H1 (cell line): ENCODE measurements around the gene ENAH. TPM values are rescaled to one million over a fixed set of nuclear protein-coding genes. Genes with fewer than 3 reads are reported as not detected.

ENCODE experiments used
- CTCF ChIA-PET: fragments of 300-600 bp; sonication (Branson Sonifier 250); formaldehyde crosslinking; loops from one replicate; lab custom pipeline; 2021; ENCODE audit not compliant: partially characterized antibody; lab: Charles Lee
- POLR2A ChIA-PET: fragments of 300-600 bp; sonication (Branson Sonifier 250); formaldehyde crosslinking; loops from one replicate; lab custom pipeline; 2021; ENCODE audit warnings: inconsistent platforms; ENCODE audit not compliant: partially characterized antibody; lab: Charles Lee
- DNase-seq, 2 experiments: peaks; one replicate each; pipeline versions ENCODE4 v3.0.0 to v3.0.0-alpha.2; 2010 to 2022; ENCODE audit warnings: low spot score in 2 of 2, low read depth in 1 of 2, mixed read lengths in 1 of 2
- FAIRE-seq: peaks from 2 replicates; lab custom pipeline; 2011; peaks lifted over from hg19 to GRCh38; lab: Jason Lieb, UNC
- H2AFZ ChIP-seq: 2 replicates; pipeline ENCODE4 v1.8.1; 2012; ENCODE audit warnings: low read length, inconsistent platforms
- H2AK5ac ChIP-seq: 2 replicates; pipeline ENCODE4 v1.6.1; 2013; ENCODE audit warnings: low read depth, low read length
- H2BK120ac ChIP-seq: replicated peaks from 2 replicates; pipeline ENCODE3; 2013; ENCODE audit warnings: low read depth, low read length, inconsistent platforms
- H2BK12ac ChIP-seq: 2 replicates; pipeline ENCODE4 v1.6.1; 2013; ENCODE audit warnings: low read depth, low read length
- H2BK15ac ChIP-seq: 2 replicates; pipeline ENCODE4 v1.6.1; 2013; ENCODE audit warnings: low read length
- H2BK20ac ChIP-seq: 2 replicates; pipeline ENCODE4 v1.6.1; 2013; ENCODE audit warnings: low read length
- H2BK5ac ChIP-seq: 2 replicates; pipeline ENCODE4 v1.6.1; 2013; ENCODE audit warnings: low read depth, low read length
- H3K14ac ChIP-seq: 2 replicates; pipeline ENCODE4 v1.6.1; 2013; ENCODE audit warnings: inconsistent platforms; ENCODE audit not compliant: insufficient read length
- H3K18ac ChIP-seq: 2 replicates; pipeline ENCODE4 v1.6.1; 2013; ENCODE audit warnings: low read length; ENCODE audit errors: extremely low read depth
- H3K23ac ChIP-seq: 2 replicates; pipeline ENCODE4 v1.6.1; 2013; ENCODE audit warnings: inconsistent platforms; ENCODE audit not compliant: insufficient read length
- H3K23me2 ChIP-seq: 2 replicates; pipeline ENCODE4 v1.6.1; 2013; ENCODE audit warnings: low read depth, low read length
- H3K27ac ChIP-seq: 2 replicates; pipeline ENCODE4 v1.6.1; 2011; ENCODE audit warnings: low read depth, low read length, inconsistent platforms
- H3K27me3 ChIP-seq, 4 experiments: replicated peaks in 1 of 4; 1 replicate in 1 of 4; 2 replicates in 3 of 4; pipeline versions ENCODE4 v1.6.1 to v1.8.1; 2011 to 2013; ENCODE audit warnings: low read length in 3 of 4, mild to moderate bottlenecking in 3 of 4, inconsistent platforms in 2 of 4, mixed read lengths in 2 of 4, moderate library complexity in 1 of 4; ENCODE audit not compliant: control insufficient read depth in 3 of 4, insufficient read depth in 3 of 4; ENCODE audit errors: extremely low read depth in 1 of 4
- H3K36me3 ChIP-seq, 4 experiments: 2 replicates each; pipeline versions ENCODE4 v1.6.1 to v1.8.1; 2011 to 2013; ENCODE audit warnings: mild to moderate bottlenecking in 4 of 4, low read length in 3 of 4, moderate library complexity in 2 of 4, control low read depth in 1 of 4, inconsistent platforms in 1 of 4; ENCODE audit not compliant: insufficient read depth in 4 of 4, control insufficient read depth in 2 of 4
- H3K4ac ChIP-seq: replicated peaks from 2 replicates; pipeline ENCODE3; 2013; ENCODE audit warnings: low read length, low read depth, mixed read lengths, inconsistent platforms; ENCODE audit not compliant: insufficient read length
- H3K4me1 ChIP-seq, 4 experiments: replicated peaks in 1 of 4; 1 replicate in 1 of 4; 2 replicates in 3 of 4; pipeline versions ENCODE4 v1.6.1 to v1.8.1; 2011 to 2013; ENCODE audit warnings: low read length in 3 of 4, inconsistent platforms in 2 of 4, mixed read lengths in 1 of 4; ENCODE audit not compliant: insufficient read depth in 4 of 4, control insufficient read depth in 3 of 4
- H3K4me2 ChIP-seq, 2 experiments: 2 replicates each; pipeline versions ENCODE4 v1.6.1 to v1.8.1; 2011 to 2013; ENCODE audit warnings: low read depth in 2 of 2, low read length in 2 of 2, control low read depth in 1 of 2, inconsistent platforms in 1 of 2, mild to moderate bottlenecking in 1 of 2; ENCODE audit not compliant: insufficient read depth in 1 of 2
- H3K4me3 ChIP-seq, 4 experiments: fragments of 200-600, 300-600 bp in 1 of 4; sonication (generic), shearing (Covaris generic), sonication (Bioruptor Twin) in 1 of 4; 2 replicates each; pipeline versions ENCODE4 v1.5.1 to v1.8.1; 2011 to 2016; ENCODE audit warnings: low read length in 4 of 4, low read depth in 3 of 4, control low read depth in 2 of 4, inconsistent platforms in 2 of 4, mild to moderate bottlenecking in 2 of 4, mixed read lengths in 1 of 4, moderate library complexity in 1 of 4; ENCODE audit not compliant: insufficient read depth in 2 of 4; ENCODE audit errors: extremely low read depth in 1 of 4
- H3K56ac ChIP-seq: replicated peaks from 2 replicates; pipeline ENCODE3; 2013; ENCODE audit warnings: low read depth, mild to moderate bottlenecking, mixed read lengths, low read length, inconsistent platforms; ENCODE audit not compliant: insufficient read length
- H3K79me1 ChIP-seq: 2 replicates; pipeline ENCODE4 v1.6.1; 2013; ENCODE audit warnings: low read depth, low read length, control low read depth
- H3K79me2 ChIP-seq, 2 experiments: 2 replicates each; pipeline versions ENCODE4 v1.6.1 to v1.8.1; 2012 to 2013; ENCODE audit warnings: low read length in 2 of 2, mild to moderate bottlenecking in 2 of 2, inconsistent platforms in 1 of 2; ENCODE audit not compliant: insufficient read depth in 2 of 2, control insufficient read depth in 1 of 2
- H3K9ac ChIP-seq, 4 experiments: replicated peaks in 1 of 4; 1 replicate in 1 of 4; 2 replicates in 3 of 4; pipeline versions ENCODE4 v1.6.1 to v1.8.1; 2011 to 2013; ENCODE audit warnings: low read depth in 3 of 4, low read length in 3 of 4, control low read depth in 2 of 4, mild to moderate bottlenecking in 2 of 4, moderate library complexity in 2 of 4, inconsistent platforms in 1 of 4; ENCODE audit errors: extremely low read depth in 1 of 4
- H3K9me3 ChIP-seq, 2 experiments: 2 replicates each; pipeline versions ENCODE4 v1.6.1 to v1.8.1; 2012 to 2013; ENCODE audit warnings: mild to moderate bottlenecking in 2 of 2, moderate library complexity in 2 of 2, control low read depth in 1 of 2, inconsistent platforms in 1 of 2, low read depth in 1 of 2, low read length in 1 of 2, mixed read lengths in 1 of 2; ENCODE audit not compliant: insufficient read depth in 2 of 2
- H4K20me1 ChIP-seq, 2 experiments: replicated peaks in 1 of 2; 2 replicates each; pipeline versions ENCODE3 to v1.8.1; 2011 to 2013; ENCODE audit warnings: inconsistent platforms in 2 of 2, low read length in 2 of 2, mild to moderate bottlenecking in 1 of 2; ENCODE audit not compliant: insufficient read depth in 2 of 2, control insufficient read depth in 1 of 2
- H4K5ac ChIP-seq: 2 replicates; pipeline ENCODE4 v1.6.1; 2013; ENCODE audit warnings: low read length, low read depth, mixed read lengths, inconsistent platforms; ENCODE audit not compliant: insufficient read length
- H4K8ac ChIP-seq: 2 replicates; pipeline ENCODE4 v1.8.0; 2013; ENCODE audit warnings: mild to moderate bottlenecking, moderate library complexity, low read length, inconsistent platforms; ENCODE audit not compliant: insufficient read depth; ENCODE audit errors: extremely low read depth
- H4K91ac ChIP-seq: replicated peaks from 2 replicates; pipeline ENCODE3; 2013; ENCODE audit warnings: low read length, mixed read lengths, inconsistent platforms; ENCODE audit not compliant: insufficient read length
- ASH2L ChIP-seq: fragments of 200-600, 300-600 bp; sonication (generic); IDR thresholded peaks from one replicate; pipeline ENCODE4 v1.7.1; 2017; ENCODE audit warnings: low read length
- ATF3 ChIP-seq: IDR thresholded peaks from 2 replicates; pipeline ENCODE4 v1.6.1; 2011; ENCODE audit warnings: low read depth, mild to moderate bottlenecking, low read length; ENCODE audit not compliant: insufficient read depth
- EZH2 ChIP-seq: fragments of 200-600 bp; sonication (generic); IDR thresholded peaks from 2 replicates; pipeline ENCODE4 v1.7.1; 2012; ENCODE audit warnings: low read depth, mild to moderate bottlenecking, moderate library complexity, low read length, inconsistent platforms; ENCODE audit not compliant: severe bottlenecking
- FOSL1 ChIP-seq: IDR thresholded peaks from 2 replicates; pipeline ENCODE4 v1.6.1; 2011; ENCODE audit warnings: mild to moderate bottlenecking, low read depth, low read length, moderate library complexity; ENCODE audit not compliant: insufficient read depth
- JUND ChIP-seq: IDR thresholded peaks from 2 replicates; pipeline ENCODE4 v1.6.1; 2011; ENCODE audit warnings: mild to moderate bottlenecking, improper control_type of control experiment, low read length
- POLR2AphosphoS5 ChIP-seq: IDR thresholded peaks from 2 replicates; pipeline ENCODE4 v1.6.1; 2011; ENCODE audit warnings: low read depth, low read length
- RAD21 ChIP-seq, 2 experiments: IDR thresholded peaks in 1 of 2; conservative IDR thresholded peaks in 1 of 2; 2 replicates each; pipeline ENCODE4 v1.6.1; 2011; ENCODE audit warnings: low read depth in 2 of 2, low read length in 2 of 2, improper control_type of control experiment in 1 of 2, inconsistent platforms in 1 of 2, mild to moderate bottlenecking in 1 of 2, moderate library complexity in 1 of 2
- SUZ12 ChIP-seq: fragments of 200-600 bp; sonication (generic); IDR thresholded peaks from 2 replicates; pipeline ENCODE4 v1.6.1; 2012; ENCODE audit warnings: mild to moderate bottlenecking, inconsistent platforms, low read length, moderate library complexity, mixed read lengths
- TEAD4 ChIP-seq: IDR thresholded peaks from 2 replicates; pipeline ENCODE4 v1.6.1; 2012; ENCODE audit warnings: low read depth, low read length, inconsistent platforms, mixed read lengths
- WGBS, 2 experiments: shearing (Covaris generic) in 1 of 2; methylation state at CpG; one replicate each; pipeline versions ENCODE4 v1.1.6 to v1.1.7; 2013 to 2015; ENCODE audit warnings: low lambda C conversion rate in 2 of 2, mixed read lengths in 2 of 2, inconsistent platforms in 1 of 2, low coverage in 1 of 2, missing lambda C conversion rate in 1 of 2; ENCODE audit not compliant: insufficient replicate concordance in 2 of 2, insufficient coverage in 1 of 2, insufficient read length in 1 of 2; ENCODE audit errors: extremely low coverage in 1 of 2, missing lambda C conversion rate in 1 of 2; 5-methylcytosine and 5-hydroxymethylcytosine counted together
- polyA plus RNA-seq, 7 experiments: library from polyadenylated mRNA; depleted of rRNA in 3 of 7; stranded (reverse) in 5 of 7; unstranded in 2 of 7; fragments of >200 nt in 5 of 7; fragments of 200-250 nt in 2 of 7; gene quantifications; 1 replicate in 5 of 7; 2 replicates in 1 of 7; 4 replicates in 1 of 7; pipeline versions ENCODE4 v1.2.1 to v1.2.3, GENCODE V29; 2011 to 2013; ENCODE audit warnings: missing spikeins in 2 of 7, mixed read lengths in 2 of 7
- total RNA-seq: library from RNA; stranded (reverse); fragmentation: NEBNext Ultra II Directional; extraction: Animal tissue kit (Norgen Biotek cat#: 25700); gene quantifications from 2 replicates; pipeline ENCODE4 v1.2.1, GENCODE V29; 2021

Gene ENAH
- total and polyA plus RNA-seq, 2 of the 8 experiments (the other 6 are each of a cell fraction or from before 2014, with no cell fraction given), result 39.1 to 335 TPM

- H2AK5ac ChIP-seq, result no peak overlapping the region
- H3K4me1 ChIP-seq, result no peaks in the 10 kb centered on the region
- H4K5ac ChIP-seq, result no peak overlapping the region
- POLR2A ChIA-PET, result interaction anchor here (1.1 kb wide), 1 partner anchor 9 kb away, joined by 3 read pairs; no protein-coding TSS in a partner anchor
- no peak overlapping the region for H3K4me3 ChIP-seq
- no peak overlapping the region for H2BK5ac ChIP-seq
- 74% methylated on average over 1 of the region's 1 CpG; no CpG with 5 or more reads in 1 of the 2 experiments for WGBS, 2 experiments
- FAIRE-seq, result no peak
- no peak overlapping the region for H2BK12ac ChIP-seq
- no peak overlapping the region for H2BK15ac ChIP-seq
- no peaks in the 10 kb centered on the region for H3K23me2 ChIP-seq
- no peaks in the 10 kb centered on the region for H4K20me1 ChIP-seq
- H4K91ac ChIP-seq, result no peak overlapping the region
- no peak overlapping the region for H3K4me2 ChIP-seq
- H4K8ac ChIP-seq, result no peak overlapping the region
- no peak for DNase-seq
- H3K79me1 ChIP-seq, result no peaks in the 10 kb centered on the region
- no peak overlapping the region for H3K27ac ChIP-seq
- H3K79me2 ChIP-seq, result no peaks in the 10 kb centered on the region
- H3K36me3 ChIP-seq, result no peaks in the 10 kb centered on the region
- no peak overlapping the region for H3K23ac ChIP-seq
- H3K27me3 ChIP-seq, result no peaks in the 10 kb centered on the region
- H3K4ac ChIP-seq, result no peak overlapping the region
- H2AFZ ChIP-seq, result no peak overlapping the region
- no peak overlapping the region for H3K14ac ChIP-seq
- no peak overlapping the region for H2BK120ac ChIP-seq
- H2BK20ac ChIP-seq, result no peak overlapping the region
- no peak overlapping the region for H3K9ac ChIP-seq
- H3K18ac ChIP-seq, result no peak overlapping the region
- H3K9me3 ChIP-seq, result no peaks in the 10 kb centered on the region
- TF ChIP-seq ASH2L (no peak), ATF3 (no peak), SUZ12 (no peak), TEAD4 (no peak), FOSL1 (no peak), POLR2AphosphoS5 (no peak), RAD21 (IDR thresholded peaks at IDR 0.05 in 1 of 2, conservative IDR thresholded peaks at IDR 0.05 in 1 of 2; ENCODE audit: low read depth in 2 of 2, low read length in 2 of 2) (no peak), JUND (no peak), EZH2 (no peak)
- TF ChIP-seq, all 59 proteins: peak for 0
- CTCF ChIA-PET, result interaction anchor here (0.6 kb wide), 1 partner anchor 208 kb away, joined by 3 read pairs; no protein-coding TSS in a partner anchor
- H3K56ac ChIP-seq, result no peak overlapping the region
Observed at GRCh38 chr1:225685476-225686176, 32.7 kb upstream of the ENAH start.
